ENCODE results near the gene BPIFB3. TPM values are rescaled to one million over a fixed set of nuclear protein-coding genes. Genes with fewer than 3 reads are reported as not detected.

BPIFB3 gene
- total and polyA plus RNA-seq, 12 donors, result not detected

DNA sequence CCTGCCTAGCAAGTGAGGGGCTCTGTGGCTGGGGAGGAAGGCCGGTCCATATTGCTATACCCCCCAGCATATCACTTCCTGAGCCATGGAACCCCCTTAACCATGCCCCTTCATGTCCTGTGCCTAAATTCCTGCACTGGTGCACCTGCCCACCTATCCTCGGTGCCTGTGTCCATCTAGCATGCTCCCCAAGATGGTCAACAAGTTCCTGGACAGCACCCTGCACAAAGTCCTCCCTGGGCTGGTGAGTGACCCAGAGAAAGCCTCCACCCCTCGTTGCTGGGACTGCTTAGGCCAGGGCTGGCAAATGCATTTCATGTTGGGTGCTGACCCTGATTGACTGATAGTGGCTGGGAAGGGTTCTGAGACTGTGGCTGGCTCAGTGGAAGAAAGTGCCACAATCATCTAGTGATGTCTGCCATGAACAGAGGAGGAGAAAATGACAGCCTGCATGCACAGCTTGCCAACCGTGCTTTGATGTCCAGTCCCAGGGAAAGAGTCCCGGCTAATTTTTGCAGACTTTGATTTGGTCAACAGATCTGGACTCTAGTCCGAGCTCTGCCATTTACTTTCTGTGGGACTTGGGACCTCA, 18.7 kb upstream of the BPIFB3 start:
- Histone ChIP-seq H3K27ac (no peak overlapping the region), H3K36me3 (replicated peaks in 1 of 2) (no peaks in the 10 kb centered on the region), H3K4me3 (no peak overlapping the region), H3K9me3 (replicated peaks in 1 of 3) (no peaks in the 10 kb centered on the region), H3K4me1 (replicated peaks in 1 of 2) (no peaks in the 10 kb centered on the region), H3K27me3 (no peaks in the 10 kb centered on the region)
- TF ChIP-seq CTCF (IDR thresholded peaks at IDR 0.05), result no peak
- TF ChIP-seq POLR2A (IDR thresholded peaks at IDR 0.05), result no peak
- DNase-seq, result no peak
- WGBS, 4 donors, result 73 to 79% (median 75%) methylated on average over 5 to 6 of the region's 6 CpGs
- intact Hi-C loops (cut with DNase I), result no loop called here

DNA sequence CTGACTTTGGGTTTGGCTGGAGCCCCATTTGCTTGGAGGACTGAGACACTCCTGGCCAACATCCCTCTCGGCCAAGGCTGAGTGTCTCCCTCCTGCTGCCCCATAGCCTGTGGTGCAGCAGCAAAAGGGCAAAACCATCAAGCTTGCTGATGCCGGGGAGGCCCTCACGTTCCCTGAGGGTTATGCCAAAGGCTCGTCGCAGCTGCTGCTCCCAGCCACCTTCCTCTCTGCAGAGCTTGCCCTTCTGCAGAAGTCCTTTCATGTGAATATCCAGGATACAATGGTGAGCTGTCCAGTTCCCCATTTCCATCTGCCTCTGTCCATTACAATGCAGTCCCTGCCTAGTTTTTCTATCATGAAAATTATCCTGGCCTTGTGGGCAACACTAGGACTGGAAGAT, 16.2 kb upstream of the BPIFB3 start:
- Histone ChIP-seq H3K27ac (no peak overlapping the region), H3K9me3 (replicated peaks in 1 of 3) (no peaks in the 10 kb centered on the region), H3K4me3 (no peak overlapping the region), H3K27me3 (no peaks in the 10 kb centered on the region), H3K4me1 (replicated peaks in 1 of 2) (no peaks in the 10 kb centered on the region), H3K36me3 (replicated peaks in 1 of 2) (no peaks in the 10 kb centered on the region)
- TF ChIP-seq POLR2A (IDR thresholded peaks at IDR 0.05), result no peak
- TF ChIP-seq CTCF (IDR thresholded peaks at IDR 0.05), result no peak
- DNase-seq, result no peak
- intact Hi-C loops (cut with DNase I), result no loop called here
- 59 to 62% (median 60%) methylated on average over 5 of the region's 5 CpGs; no CpG with 5 or more reads in 1 of the 4 donors for WGBS, 4 donors

DNA sequence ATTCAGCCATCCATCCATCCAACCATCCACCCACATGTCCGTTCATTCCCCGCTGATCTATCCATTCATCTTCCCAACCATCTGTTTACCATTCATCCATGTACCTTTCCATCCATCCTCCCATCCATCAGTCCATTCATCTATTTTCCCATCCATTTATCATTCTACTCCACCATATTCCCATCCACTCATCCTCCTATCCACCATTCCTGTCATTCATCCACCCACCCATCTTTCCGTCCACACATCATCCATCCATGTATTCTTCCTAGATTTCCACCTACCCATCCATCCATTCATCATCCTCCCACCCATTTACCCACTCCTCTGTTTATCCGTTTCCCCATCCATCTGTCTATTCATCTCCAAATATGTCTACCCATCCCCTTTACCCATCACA, 15.5 kb upstream of the BPIFB3 start:
- Histone ChIP-seq H3K27ac (no peak overlapping the region), H3K36me3 (replicated peaks in 1 of 2) (no peaks in the 10 kb centered on the region), H3K27me3 (no peaks in the 10 kb centered on the region), H3K4me3 (no peak overlapping the region), H3K9me3 (replicated peaks in 1 of 3) (no peaks in the 10 kb centered on the region), H3K4me1 (replicated peaks in 1 of 2) (no peaks in the 10 kb centered on the region)
- TF ChIP-seq CTCF (IDR thresholded peaks at IDR 0.05) (no peak), POLR2A (IDR thresholded peaks at IDR 0.05) (no peak)
- intact Hi-C loops (cut with DNase I), result no loop called here
- no peak for DNase-seq
- 77 to 83% (median 82%) methylated on average over 4 of the region's 4 CpGs for WGBS, 4 donors

GRCh38 chr20:33042430-33042829, 11.3 kb upstream of the BPIFB3 start:
- H3K27me3 ChIP-seq, result no peaks in the 10 kb centered on the region
- H3K36me3 ChIP-seq (replicated peaks in 1 of 2), result no peaks in the 10 kb centered on the region
- intact Hi-C loops (cut with DNase I), result no loop called here
- TF ChIP-seq POLR2A (IDR thresholded peaks at IDR 0.05) (no peak), CTCF (IDR thresholded peaks at IDR 0.05) (no peak)
- no peaks in the 10 kb centered on the region for H3K9me3 ChIP-seq (replicated peaks in 1 of 3)
- no peak overlapping the region for H3K27ac ChIP-seq
- 73 to 91% (median 83%) methylated on average over 3 of the region's 3 CpGs for WGBS, 4 donors
- H3K4me1 ChIP-seq (replicated peaks in 1 of 2), result no peaks in the 10 kb centered on the region
- DNase-seq, result no peak
- no peak overlapping the region for H3K4me3 ChIP-seq

Data from adrenal gland (tissue), 12 donors.